NCI-H2107 treated with DMSO at 0.1 percent for 48 hours (cell line): ENCODE measurements around the gene SLC44A1.
"Not testable (repeated sequence)": the region's sequence is repeated elsewhere in the genome, so short reads cannot be mapped to it uniquely, and the experiment has no call there.

Experiments
- DNase-seq: peaks from one replicate; lab custom pipeline; 2025; ENCODE audit not compliant: unreplicated experiment; lab: John Stamatoyannopoulos, UW

Gene SLC44A1

GRCh38 chr9:105242062-105242461 is 2.4 kb upstream of the SLC44A1 start:
- no peak for DNase-seq

- no peak for DNase-seq
These were observed 1.9 kb upstream of the SLC44A1 start for GRCh38 chr9:105242557-105242956.

GRCh38 chr9:105243015-105243686 is 1.3 kb upstream of the SLC44A1 start:
- no peak for DNase-seq

- no peak for DNase-seq
These were observed 230 bp downstream of the SLC44A1 start for GRCh38 chr9:105244734-105245028.

GRCh38 chr9:105245029-105245890 is 809 bp downstream of the SLC44A1 start:
- DNase-seq = peak; percentile 38

GRCh38 chr9:105245891-105246161 is 1.4 kb downstream of the SLC44A1 start:
- DNase-seq = no peak

GRCh38 chr9:105246656-105247173 is 2.3 kb downstream of the SLC44A1 start:
- no peak for DNase-seq

GRCh38 chr9:105248691-105249090 is 4.2 kb downstream of the SLC44A1 start:
- no peak for DNase-seq

GRCh38 chr9:105251133-105251532 is 6.7 kb downstream of the SLC44A1 start:
- DNase-seq = no peak

GRCh38 chr9:105251733-105252404 is 7.4 kb downstream of the SLC44A1 start:
- no peak for DNase-seq

GRCh38 chr9:105252405-105252756 is 7.9 kb downstream of the SLC44A1 start:
- no peak for DNase-seq

GRCh38 chr9:105254226-105254625 is 9.8 kb downstream of the SLC44A1 start:
- DNase-seq = no peak

- DNase-seq = no peak
These were observed 11.0 kb downstream of the SLC44A1 start for GRCh38 chr9:105255421-105255820.

- DNase-seq = not testable (repeated sequence)
These were observed 12.1 kb downstream of the SLC44A1 start for GRCh38 chr9:105256569-105256968.

- no peak for DNase-seq
These were observed 13.4 kb downstream of the SLC44A1 start for GRCh38 chr9:105257809-105258208.

GRCh38 chr9:105258225-105258737 is 13.8 kb downstream of the SLC44A1 start:
- no peak for DNase-seq

- no peak for DNase-seq
These were observed 14.8 kb downstream of the SLC44A1 start for GRCh38 chr9:105259274-105259673.

GRCh38 chr9:105259731-105260612 is 15.5 kb downstream of the SLC44A1 start:
- no peak for DNase-seq

- DNase-seq = no peak
These were observed 18.0 kb downstream of the SLC44A1 start for GRCh38 chr9:105262497-105262896.

- no peak for DNase-seq
These were observed 19.9 kb downstream of the SLC44A1 start for GRCh38 chr9:105264380-105264779.

GRCh38 chr9:105268254-105268653 is 23.8 kb downstream of the SLC44A1 start:
- not testable (repeated sequence) for DNase-seq
